Neuron (in vitro differentiated cells): Measurements from ENCODE around the gene PDAP1.
"Not testable (repeated sequence)": the region's sequence is repeated elsewhere in the genome, so short reads cannot be mapped to it uniquely, and the experiment has no call there.

Experiments
- H2AFZ ChIP-seq: one replicate; pipeline ENCODE4 v1.6.1; 2013; ENCODE audit warnings: low read depth, mild to moderate bottlenecking, inconsistent platforms, low read length, moderate library complexity
- H3K27me3 ChIP-seq: one replicate; pipeline ENCODE4 v1.6.1; 2013; ENCODE audit warnings: low read length; ENCODE audit not compliant: insufficient read depth
- H3K36me3 ChIP-seq: one replicate; pipeline ENCODE4 v1.6.1; 2013; ENCODE audit warnings: low read length; ENCODE audit not compliant: insufficient read depth
- H3K4me1 ChIP-seq: one replicate; pipeline ENCODE4 v1.6.1; 2013; ENCODE audit warnings: low read length; ENCODE audit not compliant: insufficient read depth
- H3K4me3 ChIP-seq: 2 replicates; pipeline ENCODE4 v1.5.1; 2013; ENCODE audit warnings: mild to moderate bottlenecking, low read length, moderate library complexity
- H3K9me3 ChIP-seq: one replicate; pipeline ENCODE4 v1.6.1; 2013; ENCODE audit warnings: low read length

Gene PDAP1

GRCh38 chr7:99359465-99360154 is 48.8 kb downstream of the PDAP1 start:
- no peak overlapping the region for H3K4me3 ChIP-seq
- no peak overlapping the region for H2AFZ ChIP-seq
- no peaks in the 10 kb centered on the region for H3K9me3 ChIP-seq
- H3K27me3 ChIP-seq = no peaks in the 10 kb centered on the region
- no peaks in the 10 kb centered on the region for H3K4me1 ChIP-seq
- peaks cover 77% of the 10 kb centered on the region for H3K36me3 ChIP-seq

GRCh38 chr7:99358521-99358920 is 49.9 kb downstream of the PDAP1 start:
- H3K9me3 ChIP-seq, H3K4me3 ChIP-seq, H2AFZ ChIP-seq, H3K4me1 ChIP-seq, H3K27me3 ChIP-seq: not testable (repeated sequence)
- peaks cover 75% of the 10 kb centered on the region for H3K36me3 ChIP-seq

- Histone ChIP-seq H3K4me3 (no peak overlapping the region), H2AFZ (no peak overlapping the region), H3K4me1 (no peaks in the 10 kb centered on the region), H3K9me3 (no peaks in the 10 kb centered on the region), H3K27me3 (no peaks in the 10 kb centered on the region), H3K36me3 (peaks cover 74% of the 10 kb centered on the region)
Measured at GRCh38 chr7:99357701-99358490, 50.5 kb downstream of the PDAP1 start.

GRCh38 chr7:99355098-99355497 is 53.3 kb downstream of the PDAP1 start:
- Histone ChIP-seq H3K36me3 (peaks cover 74% of the 10 kb centered on the region), H2AFZ (no peak overlapping the region), H3K9me3 (no peaks in the 10 kb centered on the region), H3K4me1 (no peaks in the 10 kb centered on the region), H3K4me3 (no peak overlapping the region), H3K27me3 (no peaks in the 10 kb centered on the region)

GRCh38 chr7:99352247-99352646 is 56.1 kb downstream of the PDAP1 start:
- no peaks in the 10 kb centered on the region for H3K9me3 ChIP-seq
- H3K27me3 ChIP-seq = no peaks in the 10 kb centered on the region
- no peaks in the 10 kb centered on the region for H3K4me1 ChIP-seq
- no peak overlapping the region for H2AFZ ChIP-seq
- H3K4me3 ChIP-seq = no peak overlapping the region
- peaks cover 72% of the 10 kb centered on the region for H3K36me3 ChIP-seq

- H3K4me3 ChIP-seq, H3K9me3 ChIP-seq, H2AFZ ChIP-seq, H3K4me1 ChIP-seq, H3K27me3 ChIP-seq: not testable (repeated sequence)
- peaks cover 77% of the 10 kb centered on the region for H3K36me3 ChIP-seq
Measured at GRCh38 chr7:99350641-99351040, 57.8 kb downstream of the PDAP1 start.
